ENCODE measurements around the gene MKKS. TPM values are rescaled to one million over a fixed set of nuclear protein-coding genes. Genes with fewer than 3 reads are reported as not detected.

Gene MKKS
- total RNA-seq, 1 experiment from 2014 or later: 10.6 TPM

GRCh38 chr20:10469599-10469998, 35.6 kb upstream of the MKKS start:
- Histone ChIP-seq H3K27ac (ENCODE audit: insufficient read length, low read depth, low read length) (no peak overlapping the region), H4K20me1 (ENCODE audit: control insufficient read depth, insufficient read depth, insufficient read length) (no peaks in the 10 kb centered on the region), H2BK15ac (ENCODE audit: low read depth, low read length) (no peak overlapping the region), H4K8ac (replicated peaks; ENCODE audit: insufficient read length, low read depth, low read length) (no peak overlapping the region), H2AK5ac (ENCODE audit: insufficient read length, low read length) (no peak overlapping the region), H2BK5ac (ENCODE audit: insufficient read length, low read length) (no peak overlapping the region), H3K23ac (ENCODE audit: insufficient read length, low read depth, low read length) (no peak overlapping the region), H3K14ac (ENCODE audit: insufficient read depth, low read length) (no peak overlapping the region), H3K79me1 (ENCODE audit: insufficient read depth, low read depth, low read length, poor library complexity, severe bottlenecking) (no peaks in the 10 kb centered on the region), H3K9me3 (ENCODE audit: control insufficient read depth, low read depth, low read length) (no peaks in the 10 kb centered on the region), H3K4ac (ENCODE audit: low read depth, low read length) (no peak overlapping the region), H4K5ac (ENCODE audit: insufficient read length, low read depth, low read length) (no peak overlapping the region), H2AFZ (ENCODE audit: low read length) (no peak overlapping the region), H3K27me3 (ENCODE audit: insufficient read depth, low read length) (no peaks in the 10 kb centered on the region), H3K79me2 (ENCODE audit: insufficient read depth, low read length) (no peaks in the 10 kb centered on the region), H3K23me2 (ENCODE audit: insufficient read length, low read depth, low read length, poor library complexity, severe bottlenecking) (no peaks in the 10 kb centered on the region), H3K9ac (ENCODE audit: extremely low read depth, insufficient read length, low read length) (no peak overlapping the region), H4K91ac (ENCODE audit: insufficient read length, low read depth, low read length) (no peak overlapping the region), H2BK12ac (ENCODE audit: insufficient read length, low read depth, low read length) (no peak overlapping the region), H2BK20ac (ENCODE audit: low read depth, low read length, poor library complexity, severe bottlenecking) (no peak overlapping the region), H3K56ac (ENCODE audit: insufficient read length, low read depth, low read length) (no peak overlapping the region), H3K4me1 (ENCODE audit: insufficient read depth, low read length) (peaks cover 4% of the 10 kb centered on the region; the same call in 1 of the 2 replicates), H3K18ac (ENCODE audit: insufficient read length, low read depth, low read length) (no peak overlapping the region), H2BK120ac (ENCODE audit: low read depth, low read length, poor library complexity, severe bottlenecking) (no peak overlapping the region), H3K4me2 (ENCODE audit: insufficient read depth, insufficient read length, low read length) (no peak overlapping the region), H3T11ph (ENCODE audit: low read length) (no peak overlapping the region)
- H3K9me3 Mint-ChIP-seq: no peaks in the 10 kb centered on the region
- no peaks in the 10 kb centered on the region for H3K27me3 Mint-ChIP-seq (ENCODE audit: low read depth)
- peaks cover 0 to 2% (median 0%) of the 10 kb centered on the region in 3 experiments; a peak in 5 of 7 replicates for H3K36me3 Mint-ChIP-seq (ENCODE audit: insufficient read depth in 1 of 3, low read depth in 3 of 3)
- no peak overlapping the region for H3K4me3 Mint-ChIP-seq
- peak; percentile 76 for TF ChIP-seq CTCF (conservative IDR thresholded peaks at IDR 0.05)
- peaks cover 77 to 81% of the 10 kb centered on the region in 2 experiments for H3K4me1 Mint-ChIP-seq
- WGBS (ENCODE audit: extremely low coverage, insufficient read length, low lambda C conversion rate): no CpG with 5 or more reads among the region's 7 CpGs
- no peak for DNase-seq
- H3K27ac Mint-ChIP-seq: peak overlapping the region in 2 of 3 experiments; percentile 82 to 95; a peak in 4 of 7 replicates
